GM18505 (cell line): ENCODE results near the gene FGGY.
"Not testable (repeated sequence)": the region's sequence is repeated elsewhere in the genome, so short reads cannot be mapped to it uniquely, and the experiment has no call there.

ENCODE experiments used
- ATAC-seq: cut with Tn5 transposase; IDR thresholded peaks from one replicate; pipeline ENCODE4 v1.9.1; 2021; ENCODE audit not compliant: unreplicated experiment
- POLR2A ChIP-seq: IDR thresholded peaks from 4 replicates; pipeline ENCODE4 v1.6.1; 2011; ENCODE audit warnings: borderline replicate concordance; ENCODE audit not compliant: insufficient read depth, insufficient read length; ENCODE audit errors: extremely low read depth

Gene FGGY

DNA sequence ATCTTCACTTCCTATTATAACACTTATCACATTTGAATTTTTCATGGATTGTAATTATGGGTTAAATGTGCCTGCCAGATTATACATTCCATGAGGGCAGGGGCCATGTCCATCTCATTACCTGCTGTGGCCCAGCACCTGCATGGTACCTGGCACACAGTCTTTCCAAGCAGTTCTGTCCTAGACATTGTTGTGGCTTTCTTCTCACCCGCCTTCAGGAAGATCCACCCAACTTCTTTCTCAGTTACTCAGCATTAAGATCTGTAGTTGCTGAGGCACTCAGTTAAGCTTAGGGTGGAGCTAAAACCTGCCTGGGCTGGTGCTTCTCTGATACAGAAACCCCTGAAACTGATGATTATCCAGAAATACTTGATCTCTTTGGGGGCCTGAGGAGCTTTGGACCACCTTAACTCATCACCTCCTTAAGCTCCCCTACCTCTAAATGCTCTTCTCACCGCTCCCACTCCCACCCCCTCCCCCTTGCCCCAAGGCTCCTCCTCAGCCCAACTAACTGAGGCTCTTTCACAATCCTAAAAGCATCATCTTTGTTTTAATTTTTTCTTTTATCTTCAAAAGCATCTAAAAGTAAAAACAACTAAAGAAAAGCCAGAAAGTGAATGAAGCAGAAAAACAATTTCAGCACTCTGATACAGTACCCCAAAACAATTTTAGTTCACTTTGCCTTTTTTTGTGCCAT is 190.6 kb downstream of the FGGY start:
- no peak for TF ChIP-seq POLR2A
- ATAC-seq, result no peak

DNA sequence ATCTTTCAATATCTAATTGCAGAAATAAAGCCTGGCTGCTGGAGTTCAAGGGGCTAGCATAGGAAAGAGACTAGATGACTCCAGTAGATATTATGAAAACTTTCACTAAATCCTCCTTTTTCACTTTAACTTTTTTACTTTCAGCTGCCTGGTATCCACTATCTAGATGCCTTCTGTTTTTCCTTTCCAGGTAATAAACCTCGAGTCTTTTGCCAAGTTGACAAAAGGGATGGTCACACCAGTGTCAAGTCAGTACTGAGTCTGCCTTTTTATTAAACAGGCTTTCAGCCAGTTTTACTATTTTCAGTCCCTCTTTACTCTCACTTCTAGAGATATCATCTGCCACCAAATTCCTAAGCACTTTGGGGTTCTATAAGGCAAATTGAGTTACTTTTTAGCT is 195.6 kb downstream of the FGGY start:
- no peak for TF ChIP-seq POLR2A
- no peak for ATAC-seq

DNA sequence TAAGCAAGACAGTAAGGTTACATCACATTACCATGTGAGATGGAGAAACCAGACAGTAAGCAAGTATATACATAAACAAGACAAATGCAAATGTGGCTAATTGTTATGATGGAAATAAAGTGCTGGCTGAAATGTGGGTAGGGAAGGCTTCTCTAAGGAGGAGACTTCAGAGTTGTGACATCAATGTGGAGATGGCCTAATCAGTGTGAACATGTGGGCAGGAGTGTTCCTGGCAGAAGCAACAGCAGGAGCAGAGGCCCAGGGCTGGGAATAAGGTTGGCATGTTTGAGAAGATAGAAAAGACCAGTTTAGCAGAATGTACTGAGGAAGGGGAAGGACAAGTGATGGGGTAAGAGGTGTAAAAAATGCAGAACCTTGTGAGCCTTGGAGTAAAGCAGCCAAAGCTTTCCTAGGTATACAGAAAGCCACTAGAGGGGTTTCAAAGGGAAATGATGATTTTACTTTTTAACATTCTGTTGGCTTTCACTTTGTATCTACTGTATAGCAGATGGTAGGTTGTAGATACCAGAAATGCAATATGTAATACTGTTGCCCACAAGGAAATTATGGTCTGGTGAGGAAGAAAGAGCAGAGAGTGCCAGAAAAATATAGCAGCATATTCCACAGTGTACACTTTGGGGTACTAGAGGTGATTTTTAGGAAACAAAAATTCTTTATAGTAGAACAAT is 197.4 kb downstream of the FGGY start:
- no peak for TF ChIP-seq POLR2A
- ATAC-seq, result no peak

DNA sequence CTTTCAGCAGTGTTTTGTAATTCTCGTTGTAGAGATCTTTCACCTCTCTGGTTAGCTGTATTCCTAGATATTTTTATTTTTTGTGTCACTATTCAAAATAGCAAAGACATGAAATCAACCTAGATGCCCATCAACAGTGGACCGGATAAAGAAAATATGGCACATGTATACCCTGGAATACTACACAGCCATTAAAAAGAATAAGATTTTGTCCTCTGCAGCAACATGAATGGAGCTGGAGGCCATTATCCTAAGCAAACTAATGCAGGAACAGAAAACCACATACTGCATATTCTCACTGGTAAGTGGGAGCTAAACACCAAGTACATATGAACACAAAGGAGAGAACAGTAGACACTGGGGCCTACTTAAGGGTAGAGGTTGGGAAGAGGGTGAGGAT is 199.3 kb downstream of the FGGY start:
- not testable (repeated sequence) for ATAC-seq

DNA sequence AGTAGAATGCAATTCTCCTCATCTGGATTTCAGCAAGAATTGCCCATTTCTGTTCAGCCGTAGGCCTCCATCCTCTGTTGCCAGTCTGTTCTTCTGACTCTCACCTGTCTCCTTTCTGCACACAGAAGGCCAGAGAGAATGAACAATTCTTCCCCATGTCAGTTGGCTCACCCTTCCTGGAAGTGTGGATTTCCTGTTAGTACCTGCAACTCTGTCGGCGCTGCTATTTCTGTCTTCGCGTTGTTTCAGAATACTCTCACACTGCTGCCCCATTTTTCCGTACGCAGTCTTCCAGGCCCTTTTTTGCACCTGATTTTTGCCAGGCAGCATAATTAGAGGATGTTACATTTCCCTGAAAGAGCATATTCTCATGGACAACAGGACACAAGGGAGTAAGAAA is 200.7 kb downstream of the FGGY start:
- no peak for ATAC-seq
- TF ChIP-seq POLR2A, result no peak

DNA sequence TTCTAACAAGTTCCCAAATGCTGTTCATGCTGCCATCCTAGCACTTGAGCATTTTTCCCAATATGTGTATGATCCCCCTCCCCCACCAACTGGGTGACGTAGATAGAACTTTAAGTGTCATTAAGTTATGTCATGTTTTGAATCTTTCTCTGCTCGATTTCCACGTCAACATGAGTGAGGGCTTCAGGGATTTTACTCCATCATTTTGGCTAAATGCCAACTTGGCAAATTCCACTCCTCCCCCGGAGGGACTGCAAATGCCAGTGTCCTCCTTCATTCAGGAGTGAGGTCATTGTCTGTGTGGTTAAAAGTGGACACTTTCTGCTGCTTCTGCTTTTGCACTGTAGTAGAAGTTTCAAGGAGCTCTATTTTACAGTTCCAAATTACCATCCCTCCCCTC is 201.7 kb downstream of the FGGY start:
- TF ChIP-seq POLR2A, result no peak
- no peak for ATAC-seq

DNA sequence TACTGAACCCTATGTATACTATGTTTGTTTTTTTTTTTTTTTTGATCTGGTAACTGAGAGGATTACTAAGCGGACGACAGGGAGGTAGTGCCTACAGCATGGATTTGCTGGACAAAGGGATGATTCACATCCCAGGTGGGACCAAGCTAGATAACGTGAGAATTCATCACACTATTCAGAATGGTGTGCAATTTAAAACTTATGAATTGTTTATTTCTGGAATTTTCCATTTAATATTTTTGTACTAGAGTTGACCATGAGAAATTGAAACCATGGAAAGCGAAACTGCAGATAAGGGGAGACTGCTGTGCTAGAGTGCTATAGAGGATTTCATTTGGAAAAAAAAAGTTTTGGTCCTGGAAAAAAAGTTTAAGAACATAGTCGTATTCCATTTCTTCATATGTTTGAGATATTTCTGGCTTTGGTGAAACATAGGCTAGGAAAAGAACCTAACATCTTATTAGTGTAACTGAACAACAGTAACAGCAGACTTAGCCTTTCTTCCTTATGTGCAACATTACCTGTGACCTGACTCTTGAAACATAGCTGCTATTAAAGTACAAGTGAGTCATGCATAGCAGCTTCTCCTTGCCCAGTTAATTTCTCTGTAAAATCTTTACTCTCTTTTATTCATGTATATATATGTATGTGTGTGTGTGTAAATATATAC is 202.5 kb downstream of the FGGY start:
- no peak for TF ChIP-seq POLR2A
- no peak for ATAC-seq

DNA sequence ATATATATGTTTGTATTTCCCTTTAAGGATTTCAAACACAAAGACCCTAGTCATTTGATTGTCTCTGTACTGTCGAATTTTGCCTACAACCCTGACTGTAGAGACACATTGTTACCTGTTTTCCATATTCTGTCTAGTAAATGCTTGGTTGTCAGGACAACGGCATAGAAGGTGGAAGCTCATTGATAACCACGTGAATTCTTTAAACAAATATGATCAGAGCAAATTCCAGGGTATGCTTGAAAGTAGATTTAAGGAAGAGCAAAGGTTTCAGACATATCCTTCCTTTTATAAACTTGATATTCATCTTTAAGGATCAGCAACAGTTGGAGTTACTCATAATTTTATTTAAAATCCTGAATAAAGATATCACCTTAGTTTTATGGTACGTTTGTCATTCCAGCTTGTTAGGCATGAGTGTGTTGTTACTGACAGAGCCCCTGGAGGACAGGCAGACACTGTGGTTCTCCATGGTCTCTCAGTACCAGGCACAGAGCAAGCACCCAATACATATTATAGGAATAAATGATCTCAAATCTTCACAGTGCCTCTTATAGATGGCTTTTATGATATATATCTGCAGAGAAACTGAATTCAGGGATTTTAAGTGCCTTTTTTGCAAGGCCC is 203.2 kb downstream of the FGGY start:
- ATAC-seq, result no peak

DNA sequence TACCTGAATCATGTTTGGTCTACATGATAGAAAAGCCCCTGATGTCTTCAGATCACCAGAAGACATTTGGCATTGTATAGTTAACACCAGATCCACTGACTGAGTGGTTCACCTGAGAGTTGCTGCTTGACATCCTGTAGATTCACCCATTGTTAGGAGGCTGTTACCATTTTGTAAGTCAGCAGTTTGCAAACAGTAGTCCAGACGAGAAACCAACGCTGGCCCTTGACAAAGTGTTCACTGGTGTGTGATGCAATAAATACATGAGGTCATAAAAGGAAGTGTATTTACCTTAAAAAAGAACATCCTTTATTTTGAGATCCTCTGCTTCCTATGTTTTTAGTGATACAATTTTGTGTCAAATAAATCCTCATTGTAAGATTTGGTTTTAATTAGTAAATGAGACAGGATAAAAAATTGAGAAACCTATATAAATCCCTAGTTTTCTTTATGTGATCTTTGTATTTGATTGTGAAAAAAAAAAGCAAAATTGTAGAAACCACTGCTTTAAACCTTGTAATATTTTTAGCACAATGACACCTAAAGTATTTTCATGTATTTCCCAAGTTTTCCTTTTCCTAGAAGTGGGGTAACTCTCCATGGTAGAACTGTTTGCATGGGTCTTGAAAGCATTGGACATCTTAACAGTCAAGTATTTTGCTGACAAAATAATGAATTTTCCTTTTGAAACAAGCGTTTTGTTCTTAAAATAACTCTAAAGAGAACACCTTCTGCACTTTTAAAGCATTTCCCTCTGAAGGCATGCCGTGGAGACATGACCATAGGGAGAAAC is 204.3 kb downstream of the FGGY start:
- ATAC-seq, result no peak
- TF ChIP-seq POLR2A, result no peak

More for the DNA sequence above, 203.2 kb downstream of the FGGY start:
- TF ChIP-seq POLR2A, result no peak

DNA sequence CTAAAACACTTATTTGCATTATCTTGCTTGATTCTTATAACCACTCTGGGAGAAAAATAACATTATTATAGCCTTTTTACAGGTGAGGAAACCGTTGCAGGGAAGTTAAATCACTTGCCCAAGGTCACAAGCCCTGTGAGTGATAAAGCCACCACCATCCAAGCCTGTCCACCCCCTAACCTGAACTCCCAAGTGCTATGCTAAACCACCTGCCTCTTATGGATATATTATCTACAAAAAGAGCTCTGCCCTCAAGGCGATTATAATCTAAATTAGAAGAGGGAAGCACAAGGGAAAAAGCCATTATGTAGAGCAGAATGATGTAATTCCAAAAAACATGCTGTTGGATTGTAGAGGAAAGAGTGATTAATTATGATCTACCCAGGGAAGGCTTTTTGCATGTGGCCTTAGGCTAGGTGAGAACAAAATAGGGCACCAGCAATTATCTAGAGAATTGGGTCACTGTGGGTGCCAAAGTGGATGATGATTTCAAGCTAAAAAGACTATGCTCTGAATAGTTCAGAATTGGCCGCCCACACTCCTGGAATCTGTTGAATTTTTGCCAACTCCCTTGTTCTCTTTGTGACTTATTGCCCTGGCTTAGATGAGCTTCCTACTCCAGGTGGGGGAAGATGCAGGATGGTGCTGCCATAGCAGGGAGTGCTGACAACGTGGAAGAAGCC is 205.3 kb downstream of the FGGY start:
- TF ChIP-seq POLR2A, result no peak
- no peak for ATAC-seq

DNA sequence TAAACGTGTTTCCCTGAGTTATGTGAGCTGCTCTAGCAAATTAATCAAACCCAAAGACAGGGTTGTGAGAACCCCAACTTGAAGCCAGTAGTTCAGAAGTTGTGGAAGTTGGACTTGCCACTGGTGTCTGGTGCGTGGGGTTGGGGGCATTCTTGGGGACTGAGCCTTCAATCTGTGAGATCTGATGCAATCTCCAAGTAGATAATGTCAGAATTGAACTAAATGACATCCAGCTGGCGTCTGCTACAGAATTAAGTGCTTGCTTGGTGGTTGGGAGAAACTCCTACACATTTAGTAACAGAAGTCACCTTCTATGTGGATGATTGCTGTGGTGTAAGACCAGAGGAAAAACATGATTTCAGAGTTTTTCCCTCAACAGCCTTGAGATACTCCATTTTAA is 207.4 kb downstream of the FGGY start:
- TF ChIP-seq POLR2A, result no peak
- no peak for ATAC-seq

DNA sequence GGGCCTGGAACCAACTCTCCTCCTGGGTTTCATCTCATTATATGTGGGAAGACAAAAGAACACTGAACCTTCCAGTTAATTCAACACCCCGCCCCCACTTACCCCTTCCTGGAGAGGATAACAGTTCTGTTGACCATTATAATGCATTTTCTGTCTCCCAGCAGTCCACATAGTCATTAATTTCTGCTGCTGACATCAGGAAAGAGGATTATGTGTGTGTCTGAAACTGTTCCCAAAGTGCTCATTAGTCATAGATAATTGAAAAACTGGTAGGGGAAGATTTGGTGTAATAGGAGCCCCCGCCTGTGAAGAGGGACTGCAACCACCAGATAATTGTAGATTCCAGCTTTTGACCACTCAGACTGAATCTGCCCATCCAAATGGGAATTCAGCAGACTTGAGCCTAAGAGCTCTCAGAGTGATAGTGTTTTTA is 208.7 kb downstream of the FGGY start:
- no peak for ATAC-seq
- TF ChIP-seq POLR2A, result no peak
